T-helper 2 cell treated with Interferon-gamma antibody and Interleukin-4, amounts not matched to agents 100 ng/mL and 5 ng/mL, for 36 hours (primary cell): ENCODE results near the gene ASB2. TPM values are rescaled to one million over a fixed set of nuclear protein-coding genes. Genes with fewer than 3 reads are reported as not detected.

Experiments used
- intact Hi-C: fragments of 100-400 bp; cut with micrococcal nuclease; formaldehyde crosslinking; loops from one replicate; pipeline ENCODE4 v1.15.1; 2023
- total RNA-seq: library from RNA; stranded (reverse); gene quantifications from 2 replicates; pipeline ENCODE4 v1.2.3, GENCODE V29; 2022

Gene ASB2
- total RNA-seq, 1 donor from 2014 or later: 55.8 TPM

DNA sequence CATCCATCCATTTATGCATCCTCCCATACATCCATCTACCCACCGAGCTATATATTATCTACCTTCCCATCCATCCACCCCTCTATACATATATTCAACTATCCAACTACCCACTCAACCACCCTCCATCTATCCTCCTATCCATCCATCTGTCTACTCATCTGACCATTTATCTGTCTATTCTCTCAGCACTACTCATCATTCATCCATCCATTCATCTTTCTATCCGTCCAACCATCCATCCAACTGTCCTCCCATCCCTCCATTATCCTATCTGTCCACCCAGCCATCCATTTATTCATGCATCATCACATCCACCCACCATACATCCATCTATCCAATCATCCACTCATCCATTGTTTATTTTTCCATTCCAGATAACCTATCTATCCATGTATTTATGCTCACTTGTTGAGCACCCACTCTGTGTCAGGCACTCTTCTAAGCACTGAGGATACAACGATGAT, 11.5 kb downstream of the ASB2 start:
- intact Hi-C loops: no loop called here

DNA sequence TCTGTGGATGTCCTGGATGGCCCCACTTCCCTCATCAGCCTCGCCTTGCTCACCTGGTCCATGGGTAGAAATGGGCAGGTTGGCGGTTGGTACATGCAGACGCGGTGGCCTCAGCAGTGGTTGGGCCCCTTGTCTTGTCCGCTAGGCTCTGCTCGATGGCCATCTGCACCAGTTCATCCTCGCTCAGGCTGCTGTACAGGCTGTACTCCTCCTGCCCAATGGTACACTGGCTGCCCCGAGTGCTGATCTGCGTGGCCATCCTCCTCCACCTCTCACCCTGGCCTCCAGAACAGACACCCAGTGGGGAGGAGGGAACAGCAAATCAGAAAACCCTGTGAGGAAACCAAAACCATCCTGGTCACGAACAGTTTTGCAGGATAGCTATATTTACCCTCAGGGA, 12.1 kb downstream of the ASB2 start:
- intact Hi-C loops: no loop called here

DNA sequence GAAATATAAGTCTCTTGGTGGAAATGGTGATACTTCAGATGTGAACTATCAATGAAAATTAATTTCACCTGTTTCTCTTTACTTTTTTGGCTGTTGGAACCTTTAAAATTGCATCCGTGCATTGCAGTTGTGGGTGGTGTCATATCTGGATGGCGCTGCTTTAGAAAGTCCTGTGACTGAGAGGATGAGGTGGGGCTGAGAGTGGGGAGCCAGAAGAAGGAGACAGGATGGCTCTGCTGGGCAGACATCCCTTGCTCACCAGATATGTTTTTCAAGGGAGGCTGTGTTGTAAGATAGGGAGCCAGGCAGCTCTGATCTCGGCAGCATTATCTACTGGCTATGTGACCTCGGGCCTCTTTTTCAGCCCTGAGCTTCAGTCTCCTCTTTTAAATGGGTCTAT, 12.7 kb downstream of the ASB2 start:
- intact Hi-C loops: loop anchor here (1.0 kb wide), 2 partner anchors 8 to 15 kb away; no protein-coding TSS in a partner anchor

DNA sequence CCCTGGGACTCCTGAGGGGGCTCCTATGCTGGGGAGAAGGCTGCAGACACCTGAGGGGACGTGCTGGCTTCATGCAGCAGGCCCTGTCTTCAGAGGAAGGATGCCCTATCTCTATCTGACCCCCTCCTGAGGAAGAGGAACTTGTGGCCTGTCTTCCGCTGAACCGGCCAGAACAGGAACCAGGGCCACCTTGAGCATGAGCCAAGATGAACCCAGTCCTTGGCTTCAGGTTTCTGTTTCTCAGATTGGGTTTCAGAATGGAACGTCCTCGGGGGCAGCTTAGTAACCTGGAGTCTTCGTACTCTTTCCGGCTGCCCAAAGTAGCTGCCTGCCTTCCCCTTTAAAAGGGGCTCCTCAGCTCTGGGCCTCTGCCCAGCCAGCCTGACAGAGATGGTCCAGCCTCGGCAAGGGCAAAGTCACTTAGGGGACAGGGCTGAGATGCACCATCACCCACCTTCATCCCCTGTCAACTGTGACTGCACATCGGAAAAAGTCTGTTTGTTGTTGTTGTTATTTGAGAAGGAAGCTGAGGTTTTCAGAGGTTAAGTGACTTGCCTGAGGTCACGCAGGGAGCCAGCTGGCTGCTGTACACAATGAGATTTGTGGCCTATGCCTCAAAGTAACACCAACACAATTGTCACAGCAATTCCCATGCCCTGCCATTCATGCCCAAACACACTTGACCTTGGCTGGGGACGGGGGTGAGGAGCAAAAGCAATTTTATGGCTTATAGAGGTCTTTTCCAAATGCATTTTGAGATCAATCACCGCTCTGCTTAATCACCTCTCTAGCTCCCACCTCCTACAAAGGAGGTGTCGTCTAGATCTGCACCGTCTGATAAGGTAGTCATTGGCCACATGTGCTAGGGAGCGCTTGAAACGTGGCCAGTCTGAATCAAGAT, 13.4 kb downstream of the ASB2 start:
- intact Hi-C loops: loop anchor here (1.0 kb wide), 2 partner anchors 8 to 15 kb away; no protein-coding TSS in a partner anchor

DNA sequence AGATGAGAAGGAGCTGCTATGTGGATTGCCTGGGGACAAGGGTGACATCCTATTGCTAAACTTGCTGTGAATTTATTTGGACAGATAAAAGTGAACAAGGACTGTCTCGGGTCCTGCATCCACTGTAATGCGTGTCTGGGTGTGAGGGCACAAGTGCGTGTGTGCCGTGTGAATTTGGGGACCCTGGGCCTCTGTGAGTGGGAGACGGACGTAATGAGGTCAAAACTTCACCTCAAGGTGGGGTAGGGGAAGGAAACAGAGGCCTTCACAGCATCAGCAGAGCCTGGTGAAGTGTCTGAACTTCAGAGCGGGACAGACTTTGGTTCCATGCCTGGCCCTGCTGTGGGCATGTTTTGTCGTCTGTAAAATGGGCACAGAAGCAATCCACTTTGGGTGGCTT, 14.8 kb downstream of the ASB2 start:
- intact Hi-C loops: no loop called here

DNA sequence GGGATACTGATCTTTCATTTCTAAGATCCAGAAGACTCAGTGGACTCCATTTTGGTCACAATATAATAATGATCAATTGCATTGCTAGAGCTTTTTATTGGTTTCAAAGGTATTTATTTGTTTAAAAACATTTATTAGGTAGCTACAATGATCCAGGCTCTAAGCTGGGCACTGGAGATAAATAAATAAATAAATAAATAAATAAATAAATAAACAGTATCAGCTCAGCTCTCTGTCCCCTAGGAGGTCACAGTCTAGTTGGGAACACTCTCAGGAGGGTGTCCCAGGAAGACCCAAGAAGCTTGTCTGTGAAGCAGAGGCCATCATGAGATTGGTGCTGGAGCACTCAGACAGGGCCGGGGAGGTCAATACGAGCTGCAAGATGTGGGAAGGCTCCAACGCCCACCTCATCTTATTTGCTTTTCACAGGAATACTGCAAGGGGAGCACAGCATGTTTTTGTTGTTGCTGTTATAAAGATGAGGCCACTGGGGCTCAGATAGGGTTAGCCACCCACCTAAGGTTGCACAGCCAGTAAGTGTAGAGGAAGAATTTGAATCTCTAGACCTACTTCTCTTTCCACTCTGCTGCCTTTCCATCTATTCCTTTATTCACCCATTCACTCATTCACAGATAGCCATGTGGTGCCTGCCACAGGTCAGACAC, 15.5 kb downstream of the ASB2 start:
- intact Hi-C loops: no loop called here

DNA sequence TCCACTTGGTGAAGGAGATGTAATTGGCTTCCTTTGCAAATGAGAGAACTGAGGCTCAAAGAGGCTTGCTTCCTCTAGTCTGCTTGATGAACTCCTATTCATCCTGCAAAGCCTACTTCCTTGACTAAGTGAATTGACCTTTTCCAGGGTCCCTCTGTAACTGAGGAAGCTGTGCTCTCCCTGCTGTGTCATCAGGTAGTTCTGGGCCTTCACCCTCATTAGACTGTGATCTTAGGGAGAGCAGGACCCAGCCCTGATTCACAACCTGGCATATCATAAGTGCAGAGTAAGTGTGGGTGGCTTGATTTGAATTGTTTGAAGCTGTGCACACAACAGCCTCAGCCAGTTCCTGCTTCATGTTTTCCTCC, 16.3 kb downstream of the ASB2 start:
- intact Hi-C loops: no loop called here

DNA sequence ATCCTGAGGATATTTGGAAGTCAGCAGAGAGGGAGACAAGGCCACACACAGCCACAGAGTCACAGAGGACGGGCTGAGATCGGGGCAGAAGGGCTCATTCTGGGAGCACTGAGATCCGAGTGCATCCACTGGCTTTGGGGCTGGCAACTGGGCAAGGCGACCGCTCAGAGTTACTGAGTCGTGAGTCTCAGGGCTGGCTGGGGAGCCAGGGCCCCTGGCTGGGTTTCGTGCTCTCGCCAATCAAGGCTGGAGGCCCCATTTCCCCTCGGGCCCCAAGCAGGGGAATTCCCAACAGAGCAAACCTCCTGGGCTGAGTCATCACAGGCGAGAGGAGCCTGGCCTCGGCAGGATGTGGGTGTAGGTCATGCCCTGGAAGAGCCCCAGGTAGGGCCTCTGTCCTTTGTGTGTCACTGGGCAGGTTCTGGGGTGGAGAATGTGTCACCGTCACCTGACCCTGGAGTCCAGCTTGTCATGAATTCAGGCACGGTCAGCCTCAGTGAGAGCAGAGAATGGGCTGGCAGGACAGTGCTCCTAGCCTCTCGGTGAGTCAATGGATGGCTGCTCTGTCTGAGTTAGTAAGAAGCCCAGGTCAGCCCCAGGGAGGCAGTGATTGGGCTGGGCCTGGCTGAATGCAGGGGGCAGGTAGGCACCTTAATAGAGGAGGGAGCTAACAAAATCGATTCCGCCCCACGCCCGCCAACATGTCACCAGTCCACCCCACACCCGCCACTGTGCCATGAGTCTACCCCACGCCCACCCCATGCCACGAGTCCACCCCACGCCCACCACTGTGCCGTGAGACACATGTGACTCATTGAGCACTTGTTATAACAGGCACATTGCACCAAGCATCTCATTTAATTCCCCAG, 16.9 kb downstream of the ASB2 start:
- intact Hi-C loops: loop anchor here (1.0 to 5.0 kb wide), 5 partner anchors 12 to 123 kb away; partner anchors contain the start of genes DDX24 and IFI27L1

DNA sequence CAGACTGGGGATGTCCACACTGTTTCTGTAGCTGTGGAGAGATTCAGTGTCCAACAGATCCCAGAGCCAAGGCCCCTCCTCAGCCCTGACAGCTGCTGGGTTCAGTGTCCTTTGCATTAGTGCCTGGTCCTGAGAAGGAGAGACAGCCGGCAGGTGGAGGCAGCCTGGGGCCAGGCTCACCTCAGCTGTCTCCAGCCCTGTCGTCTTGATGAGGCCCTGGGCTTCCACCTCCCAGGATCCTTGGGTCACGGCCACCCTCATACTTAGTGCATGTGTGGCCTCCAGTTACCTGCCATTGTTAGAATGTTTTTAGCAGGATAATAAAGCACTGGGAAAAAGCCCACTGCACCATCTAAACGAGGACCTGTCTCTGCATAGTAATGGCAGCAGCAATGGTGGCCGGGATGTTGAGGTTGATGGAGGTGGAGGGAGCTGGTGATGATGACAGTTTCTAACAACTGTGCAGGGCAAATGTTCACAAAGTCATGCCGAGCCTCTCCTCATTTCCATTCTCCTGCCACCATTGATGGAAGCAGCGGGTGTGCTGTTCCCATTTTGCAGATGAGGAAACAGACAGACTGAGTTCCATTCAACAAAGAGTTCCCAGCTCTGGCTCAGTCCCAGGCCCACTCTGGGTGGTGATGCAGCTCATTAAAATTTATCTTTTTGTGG, 17.7 kb downstream of the ASB2 start:
- intact Hi-C loops: loop anchor here (1.0 to 5.0 kb wide), 5 partner anchors 13 to 124 kb away; partner anchors contain the start of genes DDX24 and IFI27L1

DNA sequence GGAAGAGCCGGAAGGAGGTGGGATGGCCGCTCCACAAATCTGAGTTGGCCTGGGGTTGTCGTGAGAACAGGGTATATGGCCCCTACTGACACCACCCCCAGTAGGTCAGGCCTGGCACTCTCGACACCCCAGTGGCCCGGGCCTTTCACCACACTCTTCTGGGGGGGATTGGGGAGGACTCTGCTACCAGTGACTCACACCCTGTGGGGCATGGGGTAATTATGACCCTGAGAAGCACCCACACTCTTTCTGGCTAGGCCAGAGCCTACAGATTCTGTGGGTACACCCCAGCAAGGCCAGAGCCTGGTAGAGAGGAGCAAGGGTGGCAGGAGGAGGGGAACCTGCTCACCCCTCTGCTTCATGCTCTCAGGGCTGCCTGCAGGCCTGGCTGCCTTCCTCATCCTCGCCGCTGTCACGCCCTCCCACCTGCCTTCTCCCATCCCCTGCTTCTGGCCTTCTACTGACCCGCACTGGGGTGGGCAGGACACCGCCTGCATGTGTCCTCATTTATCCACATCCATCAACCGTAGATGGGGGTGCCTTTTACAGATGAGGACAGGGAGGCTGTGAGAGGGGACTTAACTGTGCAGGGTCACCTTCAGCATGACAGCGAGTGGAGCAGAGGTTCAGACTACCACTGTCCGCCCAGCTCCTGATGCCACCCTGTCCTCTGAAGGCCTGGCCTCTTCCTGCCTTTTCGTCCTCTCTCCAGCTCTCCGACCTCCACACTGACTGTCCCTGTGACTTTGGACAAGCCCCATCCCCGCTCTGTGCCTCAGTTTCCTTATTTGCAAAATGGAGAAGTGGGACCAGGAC, 18.4 kb downstream of the ASB2 start:
- intact Hi-C loops: loop anchor here (2.0 to 5.0 kb wide), 2 partner anchors 19 to 124 kb away; partner anchors contain the start of genes DDX24 and IFI27L1

DNA sequence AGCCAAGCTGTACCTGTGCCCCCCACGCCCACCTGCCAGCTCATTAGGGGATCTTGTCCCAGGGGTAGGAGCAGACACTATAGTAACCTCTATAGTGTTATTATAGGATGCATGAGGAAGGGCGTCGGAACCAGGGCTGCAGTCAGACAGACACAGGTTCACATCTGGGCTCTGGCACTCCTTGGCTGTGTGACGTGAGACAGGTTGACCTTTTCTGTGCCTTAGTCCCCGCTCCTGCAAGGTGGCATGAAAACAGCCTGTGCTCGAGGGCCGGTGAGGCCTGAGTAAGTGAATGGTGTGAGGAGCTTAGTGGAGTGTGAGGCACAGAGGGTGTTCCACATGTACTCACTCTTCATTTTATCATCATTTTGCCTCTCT, 19.0 kb downstream of the ASB2 start:
- intact Hi-C loops: loop anchor here (5.0 kb wide), 1 partner anchor 125 kb away; the partner anchor contains the start of genes DDX24 and IFI27L1

DNA sequence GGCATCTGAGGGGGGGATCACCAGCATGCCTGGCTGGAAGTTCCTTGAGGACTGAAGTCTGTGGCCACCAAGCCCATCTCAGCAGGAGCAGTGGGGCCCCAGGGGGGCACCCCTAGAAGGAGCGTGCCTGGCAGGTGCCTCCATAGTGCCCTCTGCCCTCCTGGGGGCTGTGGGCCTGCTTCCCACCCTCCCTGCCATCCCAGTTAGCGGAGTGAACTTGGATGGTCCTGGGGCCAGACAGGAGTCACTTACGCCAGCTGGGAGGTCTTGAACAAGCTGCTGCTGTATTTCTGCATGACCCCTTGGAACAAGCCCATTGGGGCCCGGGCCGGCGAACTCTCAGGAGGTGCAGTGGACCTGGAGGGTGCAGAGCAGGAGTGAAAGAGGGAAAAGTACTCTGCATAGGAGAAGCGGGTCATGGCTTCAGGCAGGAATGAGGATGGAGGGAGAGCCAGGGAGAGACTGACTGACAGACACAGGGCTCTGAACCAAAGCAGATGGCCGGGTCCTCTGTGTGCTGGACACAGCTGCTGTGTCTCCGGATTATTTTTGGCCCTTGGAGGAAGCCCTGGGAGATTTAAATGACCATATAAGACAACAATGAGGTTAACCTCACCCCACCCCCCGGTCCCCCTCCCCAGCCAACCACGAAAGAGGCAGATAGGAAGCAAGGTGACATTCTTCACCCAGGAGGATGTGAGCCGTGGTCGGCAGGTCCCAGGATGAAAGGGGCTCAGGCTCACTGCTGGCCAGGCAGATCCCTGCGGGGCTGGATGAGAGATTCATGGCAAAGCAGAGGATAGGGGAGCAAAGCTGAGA, 19.6 kb downstream of the ASB2 start:
- intact Hi-C loops: loop anchor here (5.0 kb wide), 1 partner anchor 126 kb away; the partner anchor contains the start of genes DDX24 and IFI27L1

DNA sequence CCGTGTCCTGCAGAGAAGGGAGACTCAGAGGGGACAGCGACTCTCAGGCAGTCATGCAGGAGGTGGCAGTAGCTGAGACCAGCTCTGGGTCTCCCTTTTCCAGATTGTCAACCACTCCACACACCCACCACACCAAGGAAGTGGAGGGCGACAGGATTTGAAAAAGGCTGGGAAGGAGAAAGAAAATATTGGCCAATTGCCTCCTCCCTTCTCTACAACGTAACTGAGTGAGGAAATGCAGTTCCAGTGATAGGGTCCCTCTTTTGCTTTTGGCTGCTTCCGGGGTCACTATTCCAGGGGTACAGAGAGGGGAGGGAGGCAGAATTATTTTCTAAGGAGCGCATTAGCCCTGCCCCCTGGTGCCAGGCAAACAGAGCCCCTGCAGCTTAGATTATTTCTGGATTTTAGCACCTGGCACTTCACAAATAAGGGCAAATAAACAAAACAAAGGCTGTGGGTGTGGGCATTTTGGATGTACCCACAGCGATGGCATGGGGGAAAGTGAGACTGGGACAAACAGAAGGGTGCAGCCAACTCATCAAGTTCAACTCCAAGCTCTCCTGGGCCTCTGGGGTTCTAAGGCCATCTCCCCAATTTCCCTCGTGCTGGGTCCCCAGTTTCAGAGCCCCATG, 20.4 kb downstream of the ASB2 start:
- intact Hi-C loops: loop anchor here (2.0 to 5.0 kb wide), 2 partner anchors 15 to 126 kb away; partner anchors contain the start of genes DDX24 and IFI27L1

DNA sequence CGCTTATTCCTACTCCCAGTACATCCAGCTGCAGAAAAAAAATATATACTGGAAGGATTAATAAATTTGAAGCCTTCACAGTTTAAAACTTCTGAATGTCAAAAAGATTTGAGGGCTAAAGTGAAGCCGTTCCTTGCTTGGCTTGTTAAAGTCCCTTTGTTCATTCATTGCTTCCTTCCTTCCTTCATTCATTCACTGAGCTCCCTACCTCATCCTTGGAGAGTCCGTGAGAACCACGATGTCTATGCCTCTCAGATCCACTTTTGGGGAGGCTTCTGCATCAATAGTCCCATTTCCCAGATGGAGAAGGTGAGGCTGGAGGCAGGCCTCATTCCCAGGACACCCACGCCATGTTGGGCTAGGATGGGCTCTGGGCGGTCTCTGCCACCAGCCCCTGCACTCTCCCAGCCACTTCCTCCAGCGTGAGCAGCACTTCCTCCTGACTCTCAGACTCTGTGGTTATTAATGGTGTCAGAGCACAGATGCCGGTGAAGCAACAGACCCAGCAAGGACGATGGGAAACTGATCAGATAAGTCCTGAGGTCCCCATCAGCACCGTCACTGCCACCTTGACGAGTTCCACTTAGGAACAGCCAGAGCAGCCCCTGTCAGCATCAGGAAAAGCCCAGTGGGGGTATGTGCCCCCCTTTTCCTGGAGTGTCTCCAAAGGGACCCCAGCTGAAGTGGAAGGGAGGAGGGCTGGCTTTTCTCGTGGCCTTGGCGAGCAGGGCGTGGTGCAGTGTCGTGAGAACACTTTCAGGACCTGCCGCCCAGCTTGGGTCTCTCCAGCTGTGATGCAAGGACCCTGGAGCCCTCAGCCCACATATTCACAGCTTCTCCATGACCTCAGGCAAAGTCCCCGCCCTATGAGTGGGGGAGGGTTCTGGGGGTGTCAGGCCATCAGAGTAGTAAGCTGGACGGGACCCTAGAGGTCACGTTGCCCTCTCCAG, 21.2 kb downstream of the ASB2 start:
- intact Hi-C loops: loop anchor here (2.0 to 5.0 kb wide), 2 partner anchors 16 to 127 kb away; partner anchors contain the start of genes DDX24 and IFI27L1

DNA sequence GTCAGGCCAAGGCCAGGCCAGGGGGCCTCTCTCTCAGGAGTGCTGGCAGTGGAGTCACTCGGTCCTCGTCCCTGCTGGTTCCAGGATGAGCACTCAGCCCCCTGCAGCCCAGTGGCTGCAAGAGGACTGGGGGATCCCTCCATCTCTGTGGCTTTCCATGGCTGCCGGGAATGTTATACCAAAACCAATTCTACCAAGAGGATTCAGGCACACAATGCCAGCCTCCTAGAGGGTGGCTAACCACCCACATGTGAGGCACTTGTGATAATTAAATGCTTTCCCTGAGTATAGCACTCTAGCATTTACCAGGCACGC, 21.9 kb downstream of the ASB2 start:
- intact Hi-C loops: loop anchor here (2.0 kb wide), 1 partner anchor 16 kb away; no protein-coding TSS in a partner anchor

DNA sequence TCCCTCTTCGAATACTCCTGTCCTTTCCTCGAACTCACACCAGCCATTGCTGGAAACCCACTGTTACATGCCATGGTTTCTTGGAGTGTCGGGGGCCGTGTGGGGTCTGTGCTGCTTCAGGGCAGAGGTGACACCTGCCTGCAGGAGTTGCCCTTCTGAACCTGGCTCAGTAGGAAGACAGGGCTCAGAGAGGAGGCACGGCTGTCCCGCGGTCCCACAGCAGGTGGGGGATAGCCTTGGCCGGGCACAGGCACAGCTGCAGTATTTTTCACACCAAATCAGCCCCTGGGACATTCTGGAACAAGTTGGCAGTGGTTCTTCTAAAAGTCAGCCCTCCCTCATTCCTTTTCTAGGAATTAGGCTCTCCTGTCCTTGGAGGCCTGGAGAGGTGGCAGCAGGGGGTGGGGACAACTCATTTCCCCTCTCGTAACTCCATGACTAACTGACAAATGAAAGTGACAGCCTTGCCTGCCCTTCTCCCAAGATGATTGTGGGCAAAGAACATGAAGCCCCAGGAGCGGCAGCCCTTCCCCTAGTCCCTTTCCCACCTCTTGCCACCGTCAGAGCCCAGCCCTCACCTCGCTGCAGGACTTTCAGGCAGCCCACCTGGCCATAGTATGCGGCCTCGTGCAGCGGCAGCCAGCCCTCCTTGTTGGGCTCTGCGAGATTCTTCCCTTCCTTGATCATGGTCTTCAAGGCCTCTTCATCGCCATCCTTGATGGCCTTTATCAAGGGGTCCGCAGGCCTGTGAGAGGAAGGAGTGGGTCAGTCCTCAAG, 22.4 kb downstream of the ASB2 start:
- intact Hi-C loops: loop anchor here (2.0 kb wide), 1 partner anchor 17 kb away; no protein-coding TSS in a partner anchor
